Heart left ventricle (tissue), 16 donors: ENCODE measurements around the gene ADSS1. TPM values are rescaled to one million over a fixed set of nuclear protein-coding genes. Genes with fewer than 3 reads are reported as not detected.
A peak's percentile ranks its signal among the peaks of the same experiment; 100 is the strongest.
"Not testable (repeated sequence)": the region's sequence is repeated elsewhere in the genome, so short reads cannot be mapped to it uniquely, and the experiment has no call there.

Experiments used
- ATAC-seq, 4 donors: fragments of 200-7000 bp; cut with Tn5 transposase; one replicate each; pipeline ENCODE4 v1.9.1; 2020 to 2022; ENCODE audit warnings: moderate library complexity in 4 of 4, mild to moderate bottlenecking in 3 of 4, moderate number of reproducible peaks in 1 of 4
- DNase-seq, 5 donors: peaks; one replicate each; pipeline ENCODE4 v3.0.0-alpha.2; 2020
- H3K27ac ChIP-seq, 12 donors: fragments of 200-600 bp; sonication (generic) in 4 of 12; one replicate each; pipeline versions ENCODE4 v1.5.0 to v1.8.0; 2016 to 2022; ENCODE audit warnings: mild to moderate bottlenecking in 2 of 12
- H3K27me3 ChIP-seq, 9 donors: fragments of 200-600 bp; sonication (generic) in 2 of 9; one replicate each; pipeline versions ENCODE4 v1.5.1 to v1.8.0; 2016 to 2022; ENCODE audit warnings: mild to moderate bottlenecking in 3 of 9
- H3K36me3 ChIP-seq, 9 donors: fragments of 200-600 bp; sonication (generic) in 2 of 9; one replicate each; pipeline versions ENCODE4 v1.5.0 to v1.8.0; 2018 to 2022; ENCODE audit warnings: mild to moderate bottlenecking in 2 of 9
- H3K4me1 ChIP-seq, 12 donors: fragments of 200-600 bp; sonication (generic) in 4 of 12; one replicate each; pipeline versions ENCODE4 v1.5.0 to v1.8.0; 2016 to 2022; ENCODE audit warnings: mild to moderate bottlenecking in 3 of 12
- H3K4me3 ChIP-seq, 12 donors: fragments of 200-600 bp; sonication (generic) in 4 of 12; one replicate each; pipeline versions ENCODE4 v1.5.0 to v1.8.0; 2017 to 2022; ENCODE audit warnings: mild to moderate bottlenecking in 9 of 12, moderate library complexity in 4 of 12
- H3K9me3 ChIP-seq, 12 donors: fragments of 200-600 bp; sonication (generic) in 4 of 12; one replicate each; pipeline versions ENCODE4 v1.5.0 to v1.8.0; 2016 to 2022; ENCODE audit warnings: mild to moderate bottlenecking in 1 of 12
- CTCF ChIP-seq, 12 donors: fragments of 200-600 bp; sonication (generic) in 4 of 12; IDR thresholded peaks; one replicate each; pipeline versions ENCODE4 v1.5.0 to v1.8.0; 2018 to 2022; ENCODE audit warnings: antibody characterized with exemption in 12 of 12, mild to moderate bottlenecking in 5 of 12
- POLR2A ChIP-seq, 2 donors: fragments of 450-650 bp; IDR thresholded peaks; one replicate each; pipeline ENCODE4 v1.6.1; 2017; ENCODE audit warnings: antibody characterized with exemption in 2 of 2, mild to moderate bottlenecking in 2 of 2, moderate library complexity in 2 of 2
- WGBS, 4 donors: extraction: QIAGEN DNeasy Blood & Tissue Kit in 2 of 4; methylation state at CpG; one replicate each; pipeline versions ENCODE4 v1.1.5 to v1.1.7; 2013 to 2018; 5-methylcytosine and 5-hydroxymethylcytosine counted together
- intact Hi-C, 10 donors: fragments of 100-400 bp; cut with DNase I; formaldehyde crosslinking; loops; one replicate each; pipeline versions ENCODE4 v1.11.1 to v1.14.2; 2022
- polyA plus RNA-seq, 2 donors: library from polyadenylated mRNA; stranded (reverse); fragments of 200-250 nt; gene quantifications; one replicate each; pipeline ENCODE4 v1.2.3, GENCODE V29; 2013
- total RNA-seq, 9 donors: library from RNA; depleted of rRNA in 2 of 9; stranded (reverse); fragments of >200 nt in 2 of 9; fragmentation: NEBNext Ultra II Directional in 3 of 9; extraction: Animal tissue kit (Norgen Biotek cat#: 25700) in 3 of 9; gene quantifications; one replicate each; pipeline versions ENCODE4 v1.1.0 to v1.2.4, GENCODE V29; 2016 to 2023
- donor health status: ischemic (EF 13 %, LVEDD 7.1; RV severe dilation, severe dysfunction).
- donor health status: healthy with polysubstance abuse.
- donor health status: DM: no; HTN: yes; CAD: no.
- donor health status: DM: no; HTN: no; CAD: no.
- donor health status: ischemic (EF 25% LVEDD 6.9; RV normal size, moderate dysfunction).
- donor health status: ischemic (EF 25% LVEDD 5.7; RV mildly dilated, moderate dysfunction).
- donor health status: healthy.
- donor health status: DM: yes; HTN: yes; CAD: no.
- donor health status: ischemic (EF 35%, LVEDD 5.7; RV mildly dilated, moderate dysfunction).
- donor health status: nonischemic (EF 11% LVEDD 7.7; RV severe dilation, severe dysfunction).
- donor health status: DM: yes; HTN: yes; CAD: no.
- donor health status: PGD.
- donor health status: ischemic (EF 29% LVEDD 5.4; RV normal size, mild dysfunction).
- donor health status: nonischemic (EF 23%, LVEDD 6.1; RV moderate dilation, normal function).

The ADSS1 gene
- total and polyA plus RNA-seq, 11 donors = 64.7 to 258 (median 160) TPM

GRCh38 chr14:104725772-104726548 lies 1.9 kb downstream of the ADSS1 start:
- Histone ChIP-seq H3K4me1 (peaks cover 3 to 82% (median 42%) of the 10 kb centered on the region in 12 donors), H3K27me3 (no peaks in the 10 kb centered on the region), H3K36me3 (peaks cover 0 to 7% (median 0%) of the 10 kb centered on the region in 9 donors), H3K4me3 (peak overlapping the region in 7 of 12 donors; percentile 63 to 96 (median 83)), H3K9me3 (no peaks in the 10 kb centered on the region), H3K27ac (peak overlapping the region; percentile 14 to 98 (median 90))
- TF ChIP-seq POLR2A (IDR thresholded peaks at IDR 0.05) (no peak), CTCF (IDR thresholded peaks at IDR 0.05) (no peak)
- intact Hi-C loops = loop anchor here in 2 of 10 donors (10.0 kb wide), 1 partner anchor 141 kb away; no protein-coding TSS in a partner anchor
- WGBS, 4 donors = 47 to 66% (median 62%) methylated on average over 13 to 25 of the region's 25 CpGs
- ATAC-seq (no peak), DNase-seq (no peak)

GRCh38 chr14:104726600-104727451 lies 2.8 kb downstream of the ADSS1 start:
- ATAC-seq = no peak
- intact Hi-C loops = loop anchor here in 2 of 10 donors (10.0 kb wide), 1 partner anchor 142 kb away; no protein-coding TSS in a partner anchor
- Histone ChIP-seq H3K27me3 (no peaks in the 10 kb centered on the region), H3K4me3 (no peak overlapping the region), H3K9me3 (no peaks in the 10 kb centered on the region), H3K36me3 (peaks cover 0 to under 1% (median 0%) of the 10 kb centered on the region in 9 donors), H3K4me1 (peaks cover 3 to 85% (median 43%) of the 10 kb centered on the region in 12 donors), H3K27ac (peak overlapping the region in 9 of 12 donors; percentile 29 to 98 (median 89))
- no peak for DNase-seq
- no peak for TF ChIP-seq POLR2A (IDR thresholded peaks at IDR 0.05)
- no peak for TF ChIP-seq CTCF (IDR thresholded peaks at IDR 0.05)
- WGBS, 4 donors = 56 to 73% (median 60%) methylated on average over 16 to 21 of the region's 21 CpGs

GRCh38 chr14:104728631-104729030 lies 4.6 kb downstream of the ADSS1 start:
- Histone ChIP-seq H3K9me3 (no peaks in the 10 kb centered on the region), H3K36me3 (no peaks in the 10 kb centered on the region), H3K4me3 (no peak overlapping the region), H3K27me3 (no peaks in the 10 kb centered on the region), H3K4me1 (peaks cover 0 to 83% (median 41%) of the 10 kb centered on the region in 12 donors), H3K27ac (peak overlapping the region in 2 of 12 donors; percentile 94 to 96)
- intact Hi-C loops = loop anchor here in 2 of 10 donors (10.0 kb wide), 1 partner anchor 144 kb away; no protein-coding TSS in a partner anchor
- TF ChIP-seq CTCF (IDR thresholded peaks at IDR 0.05) (no peak), POLR2A (IDR thresholded peaks at IDR 0.05) (no peak)
- 87 to 90% (median 88%) methylated on average over 15 to 17 of the region's 17 CpGs for WGBS, 4 donors
- ATAC-seq = no peak
- no peak for DNase-seq

- ATAC-seq, H3K36me3 ChIP-seq, H3K27me3 ChIP-seq, H3K9me3 ChIP-seq, H3K4me3 ChIP-seq, DNase-seq: not testable (repeated sequence)
- peak overlapping the region in 2 of 12 donors; percentile 94 to 96 for H3K27ac ChIP-seq
- peaks cover 0 to 85% (median 46%) of the 10 kb centered on the region in 12 donors for H3K4me1 ChIP-seq
- 92 to 94% (median 93%) methylated on average over 35 to 66 of the region's 73 CpGs for WGBS, 4 donors
- intact Hi-C loops = loop anchor here in 2 of 10 donors (10.0 kb wide), 1 partner anchor 145 kb away; no protein-coding TSS in a partner anchor
Observed at GRCh38 chr14:104729176-104729834, 5.3 kb downstream of the ADSS1 start.
